SK-N-MC (cell line): ENCODE results near the gene LANCL2.

Experiments used
- EZH2 ChIP-seq: fragments of 200-600 bp; sonication (generic); IDR thresholded peaks from one replicate; pipeline ENCODE4 v1.6.1; 2017; ENCODE audit warnings: antibody characterized with exemption
- FOXP2 ChIP-seq: optimal IDR thresholded peaks from 2 replicates; pipeline ENCODE3; 2011; ENCODE audit warnings: mild to moderate bottlenecking, moderate library complexity; ENCODE audit not compliant: insufficient read depth; ENCODE audit errors: extremely low read length, control extremely low read depth
- POLR2AphosphoS5 ChIP-seq: IDR thresholded peaks from 2 replicates; pipeline ENCODE4 v1.6.1; 2012; ENCODE audit warnings: mild to moderate bottlenecking, low read depth, low read length, borderline replicate concordance

DNA sequence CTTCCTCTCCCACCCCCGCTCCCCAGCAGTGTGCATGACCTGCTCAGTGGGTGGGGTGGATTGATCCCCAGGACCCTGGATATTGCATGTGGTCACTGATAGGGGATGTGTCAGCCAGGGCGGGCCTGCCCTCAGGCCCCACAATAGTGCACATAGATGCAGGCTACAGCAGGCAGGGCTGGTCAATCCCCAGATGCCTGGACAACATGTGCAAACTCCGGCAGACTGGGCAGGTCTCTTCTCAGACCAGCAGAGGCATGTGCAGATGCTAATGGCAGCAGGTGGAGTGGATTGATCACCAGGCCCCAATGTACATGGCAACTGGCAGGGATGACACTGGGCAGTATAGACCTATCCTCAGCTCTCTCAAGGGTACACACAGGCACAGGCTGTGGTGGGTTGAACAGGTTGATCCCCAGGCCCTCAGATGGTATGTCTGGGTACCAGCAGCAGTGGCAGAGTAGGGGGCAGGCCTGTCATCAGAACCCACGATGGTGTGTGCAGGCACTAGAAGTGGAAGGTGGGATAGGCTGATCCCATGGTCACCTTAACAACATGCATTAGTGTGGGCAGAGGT, 98.6 kb downstream of the LANCL2 start:
- no peak for TF ChIP-seq EZH2
- no peak for TF ChIP-seq POLR2AphosphoS5
- TF ChIP-seq FOXP2: no peak
